ENCODE results near the gene CBX8.

Gene CBX8

DNA sequence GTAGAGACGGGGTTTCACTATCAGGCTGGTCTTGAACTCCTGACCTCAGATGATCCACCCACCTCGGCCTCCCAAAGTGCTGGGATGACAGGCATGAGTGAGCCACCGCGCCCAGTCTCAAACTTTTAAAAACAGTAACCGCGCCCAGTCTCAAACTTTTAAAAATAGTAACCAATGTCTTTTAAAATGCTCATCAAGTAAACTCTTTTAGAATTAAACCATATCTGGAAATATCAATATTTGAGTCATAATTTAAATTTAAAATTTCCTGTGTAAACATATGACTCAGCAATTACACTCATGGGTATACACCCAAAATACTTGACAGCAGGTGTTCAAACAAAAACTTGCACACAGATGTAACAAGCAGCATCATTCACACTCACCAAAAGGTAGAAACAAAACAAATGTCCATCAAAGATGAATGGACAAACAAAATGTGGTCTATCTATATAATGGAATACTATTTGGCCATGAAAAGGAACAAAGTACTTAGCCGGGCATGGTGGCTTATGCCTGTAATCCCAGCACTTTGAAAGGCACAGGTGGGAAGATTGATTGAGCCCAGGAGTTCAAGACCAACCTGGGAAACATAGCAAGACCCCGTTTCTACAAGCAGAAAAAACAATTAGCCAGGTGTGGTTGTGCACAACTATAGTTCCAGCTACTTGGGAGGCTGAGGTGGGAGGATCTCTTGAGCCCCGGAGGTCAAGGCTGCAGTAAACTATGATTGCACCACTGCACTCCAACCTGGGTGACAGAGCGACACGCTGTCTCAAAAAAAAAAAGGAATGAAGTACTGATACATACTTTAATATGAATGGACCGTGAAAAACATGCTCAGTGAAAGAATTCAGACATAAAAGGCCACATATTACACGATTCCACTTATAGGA lies 46.0 kb downstream of the CBX8 start:
- no peak overlapping the region for H3K4me3 ChIP-seq (ENCODE audit: low read depth, low read length)
- in situ Hi-C loops (cut with HindIII; ENCODE audit: low sequenced_read_pairs), result no loop called here
- TF ChIP-seq, protein P1, sequence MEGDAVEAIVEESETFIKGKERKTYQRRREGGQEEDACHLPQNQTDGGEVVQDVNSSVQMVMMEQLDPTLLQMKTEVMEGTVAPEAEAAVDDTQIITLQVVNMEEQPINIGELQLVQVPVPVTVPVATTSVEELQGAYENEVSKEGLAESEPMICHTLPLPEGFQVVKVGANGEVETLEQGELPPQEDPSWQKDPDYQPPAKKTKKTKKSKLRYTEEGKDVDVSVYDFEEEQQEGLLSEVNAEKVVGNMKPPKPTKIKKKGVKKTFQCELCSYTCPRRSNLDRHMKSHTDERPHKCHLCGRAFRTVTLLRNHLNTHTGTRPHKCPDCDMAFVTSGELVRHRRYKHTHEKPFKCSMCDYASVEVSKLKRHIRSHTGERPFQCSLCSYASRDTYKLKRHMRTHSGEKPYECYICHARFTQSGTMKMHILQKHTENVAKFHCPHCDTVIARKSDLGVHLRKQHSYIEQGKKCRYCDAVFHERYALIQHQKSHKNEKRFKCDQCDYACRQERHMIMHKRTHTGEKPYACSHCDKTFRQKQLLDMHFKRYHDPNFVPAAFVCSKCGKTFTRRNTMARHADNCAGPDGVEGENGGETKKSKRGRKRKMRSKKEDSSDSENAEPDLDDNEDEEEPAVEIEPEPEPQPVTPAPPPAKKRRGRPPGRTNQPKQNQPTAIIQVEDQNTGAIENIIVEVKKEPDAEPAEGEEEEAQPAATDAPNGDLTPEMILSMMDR (IDR thresholded peaks at IDR 0.05; ENCODE audit: low read depth, low read length), result no peak
- DNase-seq (ENCODE audit: low read depth, low spot score), result no peak

DNA sequence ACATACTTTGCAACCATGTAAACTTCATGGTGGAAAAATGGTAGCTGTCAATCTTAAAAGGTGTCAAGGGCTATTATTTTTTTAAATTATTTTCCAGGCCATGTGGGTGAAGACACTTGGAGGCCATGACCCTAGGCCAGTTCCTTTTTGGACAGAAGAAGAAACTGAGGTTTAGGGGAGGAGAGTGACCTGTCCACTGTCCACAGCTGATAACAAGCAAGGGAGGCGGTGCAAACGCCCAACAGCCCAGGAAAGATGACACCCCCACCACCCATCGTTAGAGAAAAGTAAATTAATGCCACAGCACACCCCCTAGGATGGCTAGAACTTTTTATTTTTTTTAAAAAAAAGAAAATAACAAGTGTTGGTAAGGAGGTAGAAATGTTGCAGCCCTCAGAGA lies 46.9 kb downstream of the CBX8 start:
- H3K4me3 ChIP-seq (ENCODE audit: low read depth, low read length), result no peak overlapping the region
- in situ Hi-C loops (cut with HindIII; ENCODE audit: low sequenced_read_pairs), result no loop called here
- TF ChIP-seq, protein P1 (IDR thresholded peaks at IDR 0.05; ENCODE audit: low read depth, low read length), result no peak
- no peak for DNase-seq (ENCODE audit: low read depth, low spot score)

DNA sequence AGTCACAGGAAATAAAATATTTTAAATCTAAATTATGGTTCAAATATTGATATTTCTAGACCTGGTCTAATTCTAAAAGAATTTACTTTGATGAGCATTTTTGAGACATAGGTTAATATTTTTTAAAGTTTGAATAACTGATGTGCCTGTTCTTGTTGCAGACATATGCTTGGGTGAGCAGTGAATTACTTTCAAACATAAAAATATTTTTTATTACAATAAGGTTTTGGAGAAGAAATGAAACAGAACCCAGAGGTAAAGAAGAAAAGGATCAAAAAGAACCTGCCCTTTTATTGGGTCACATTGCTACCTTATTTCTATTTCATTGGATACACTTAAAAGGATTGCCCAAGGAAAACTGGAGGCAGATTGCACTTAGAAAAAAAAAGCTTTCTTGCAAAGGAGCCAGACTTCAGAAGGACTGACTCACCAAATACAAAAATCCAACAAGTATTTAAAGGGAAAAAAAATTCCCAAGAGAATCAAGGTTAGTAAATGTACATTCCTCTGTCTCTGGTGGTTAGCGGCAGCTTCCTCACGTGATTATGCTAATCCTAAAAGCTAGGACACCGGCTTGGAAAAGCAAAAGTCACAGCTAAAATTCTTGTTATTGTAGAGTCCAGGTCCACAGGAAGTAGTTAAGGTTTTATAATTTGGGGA lies 47.6 kb downstream of the CBX8 start:
- no peak overlapping the region for H3K4me3 ChIP-seq (ENCODE audit: low read depth, low read length)
- in situ Hi-C loops (cut with HindIII; ENCODE audit: low sequenced_read_pairs), result no loop called here
- TF ChIP-seq, protein P1 (IDR thresholded peaks at IDR 0.05; ENCODE audit: low read depth, low read length), result no peak
- peak; percentile 65 for DNase-seq (ENCODE audit: low read depth, low spot score)

DNA sequence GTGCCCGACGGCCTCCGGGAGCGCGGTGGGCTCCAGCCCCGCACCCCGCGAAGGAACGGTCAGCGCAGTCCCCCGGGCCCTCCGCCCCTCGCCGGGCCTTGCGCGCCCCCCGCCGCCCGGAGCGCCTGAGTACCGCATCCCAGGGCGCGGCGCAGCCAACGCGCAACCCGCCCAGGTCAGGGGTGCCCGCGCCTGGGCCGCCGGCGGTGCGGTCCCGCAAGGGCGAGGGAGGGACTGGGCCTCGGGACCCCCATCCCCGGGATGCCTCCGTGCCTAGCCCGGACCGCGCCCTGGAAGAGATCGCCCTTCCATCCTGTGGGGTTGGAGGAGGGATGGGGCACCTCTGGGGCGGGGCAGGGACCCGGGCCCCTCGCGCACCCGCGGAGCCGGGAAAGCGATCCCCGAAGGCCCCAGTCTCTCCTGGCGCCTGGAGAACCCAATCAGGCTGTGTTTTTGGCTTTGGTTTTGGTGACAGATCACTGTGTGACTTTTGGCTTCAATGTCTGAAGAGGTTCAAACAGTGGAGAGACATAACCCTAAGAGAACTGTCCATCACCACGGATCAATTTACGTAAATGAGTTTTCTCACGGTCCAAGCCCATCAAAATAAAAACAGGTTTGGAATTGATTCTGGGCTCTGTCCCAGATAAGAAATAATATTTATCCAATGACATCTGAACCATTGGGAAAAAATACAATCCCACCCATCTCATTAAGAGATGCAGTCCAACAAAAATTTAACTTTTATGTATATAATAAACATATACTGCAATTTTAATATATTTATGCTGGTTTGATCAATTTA lies 48.4 kb downstream of the CBX8 start:
- DNase-seq (ENCODE audit: low read depth, low spot score), result no peak
- TF ChIP-seq, protein P1 (IDR thresholded peaks at IDR 0.05; ENCODE audit: low read depth, low read length), result no peak
- in situ Hi-C loops (cut with HindIII; ENCODE audit: low sequenced_read_pairs), result no loop called here
- H3K4me3 ChIP-seq (ENCODE audit: low read depth, low read length), result no peak overlapping the region

DNA sequence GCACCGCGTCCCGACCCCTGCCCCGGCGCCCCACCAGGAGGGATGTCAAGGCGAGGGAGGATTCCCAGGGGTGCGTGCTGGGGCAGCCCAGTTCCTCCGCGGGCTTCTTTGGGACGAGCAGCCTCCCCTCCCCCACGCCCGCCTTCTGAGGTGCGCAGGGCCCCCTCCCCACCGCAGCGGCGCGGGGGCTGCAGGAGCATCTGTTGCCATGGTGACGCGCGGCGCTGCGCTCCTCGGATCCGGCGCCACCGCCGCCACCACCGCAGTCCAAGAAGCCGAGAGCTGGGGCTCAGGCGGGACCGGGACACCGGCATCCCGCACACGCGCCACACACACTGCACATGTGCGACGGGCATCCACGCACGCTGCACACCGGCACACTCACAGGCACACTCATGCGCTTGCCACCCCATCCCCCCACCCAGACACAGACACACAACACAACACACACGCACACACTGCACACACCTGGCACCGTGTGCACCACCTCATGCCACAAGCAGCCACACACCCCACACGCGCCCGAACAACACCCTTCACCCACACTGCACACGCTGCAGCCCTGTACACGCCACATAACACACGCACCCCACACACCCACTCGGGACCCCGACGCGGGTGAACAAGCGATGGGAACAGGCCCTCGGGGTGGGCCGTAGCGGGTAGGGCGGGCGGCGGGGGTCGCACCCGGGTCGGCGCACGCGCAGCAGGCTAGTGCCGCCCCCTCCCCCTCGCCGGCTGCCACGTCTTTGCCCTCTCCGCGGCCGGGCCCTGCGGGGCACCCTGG lies 49.2 kb downstream of the CBX8 start:
- in situ Hi-C loops (cut with HindIII; ENCODE audit: low sequenced_read_pairs), result no loop called here
- no peak overlapping the region for H3K4me3 ChIP-seq (ENCODE audit: low read depth, low read length)
- no peak for DNase-seq (ENCODE audit: low read depth, low spot score)
- TF ChIP-seq, protein P1 (IDR thresholded peaks at IDR 0.05; ENCODE audit: low read depth, low read length), result no peak

Measured in astrocyte of the spinal cord (primary cell).